DLD1 (cell line): ENCODE results near the gene UBE2E1.

Experiments
- in situ Hi-C: cut with HindIII; loops from 2 replicates; pipeline ENCODE4 v1.10.0; 2017; ENCODE audit warnings: low sequenced_read_pairs

Gene UBE2E1

DNA sequence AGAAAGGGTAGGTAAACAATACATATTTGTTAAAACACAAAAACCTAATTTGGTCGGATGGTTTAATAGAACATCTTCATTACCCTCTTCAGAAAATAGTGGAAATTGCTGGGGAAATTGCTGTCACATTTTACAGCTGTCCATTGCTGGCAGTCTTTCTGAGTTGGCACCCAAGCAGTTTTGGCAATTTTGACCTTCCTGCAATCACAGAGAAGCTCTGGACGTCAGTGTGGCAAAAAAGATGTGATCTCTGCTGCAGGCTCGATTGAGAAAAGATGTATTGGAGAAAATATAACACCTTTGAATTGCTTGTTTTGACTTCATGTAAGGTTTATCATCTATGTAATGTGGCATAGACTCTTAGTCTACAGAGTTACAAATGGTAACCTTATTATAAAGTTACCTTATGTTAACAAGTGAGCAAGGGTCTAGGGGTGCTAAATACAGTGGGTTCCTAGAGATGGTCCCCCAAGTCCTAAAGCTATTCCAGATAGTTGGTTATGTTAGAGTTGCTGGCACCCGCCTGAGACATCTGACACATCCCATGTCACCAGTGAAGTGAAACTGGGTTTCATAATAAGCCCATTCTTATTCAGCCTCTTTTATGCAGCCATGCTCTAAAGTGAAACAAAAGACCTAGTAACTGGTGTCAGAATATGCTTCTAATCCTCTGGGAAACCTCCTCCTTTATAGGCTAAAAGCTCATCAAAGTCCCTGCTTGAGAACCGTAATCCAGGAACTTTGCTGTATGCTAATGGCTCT lies 14.0 kb downstream of the UBE2E1 start:
- in situ Hi-C loops: no loop called here

GRCh38 chr3:23820888-23821287 lies 15.1 kb downstream of the UBE2E1 start:
- in situ Hi-C loops: no loop called here

GRCh38 chr3:23821858-23822257 lies 16.1 kb downstream of the UBE2E1 start:
- in situ Hi-C loops: no loop called here

DNA sequence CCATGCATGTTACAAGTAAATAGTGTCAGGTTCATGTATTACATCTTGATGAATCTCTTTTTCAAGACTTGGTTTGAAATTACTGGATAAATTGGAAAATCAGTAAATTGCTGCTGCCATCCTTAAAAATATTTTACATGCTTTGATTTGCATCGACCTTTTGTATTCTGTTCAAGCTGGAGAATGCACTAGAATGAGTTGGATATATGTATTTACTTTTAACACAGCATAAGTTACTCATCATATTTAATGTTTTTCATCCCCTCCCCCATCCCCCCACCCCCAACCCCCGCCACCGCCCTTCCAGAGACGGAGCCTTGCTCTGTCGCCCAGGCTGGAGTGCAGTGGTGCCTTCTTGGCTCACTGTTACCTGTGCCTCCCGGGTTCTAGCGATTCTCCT lies 16.8 kb downstream of the UBE2E1 start:
- in situ Hi-C loops: no loop called here

DNA sequence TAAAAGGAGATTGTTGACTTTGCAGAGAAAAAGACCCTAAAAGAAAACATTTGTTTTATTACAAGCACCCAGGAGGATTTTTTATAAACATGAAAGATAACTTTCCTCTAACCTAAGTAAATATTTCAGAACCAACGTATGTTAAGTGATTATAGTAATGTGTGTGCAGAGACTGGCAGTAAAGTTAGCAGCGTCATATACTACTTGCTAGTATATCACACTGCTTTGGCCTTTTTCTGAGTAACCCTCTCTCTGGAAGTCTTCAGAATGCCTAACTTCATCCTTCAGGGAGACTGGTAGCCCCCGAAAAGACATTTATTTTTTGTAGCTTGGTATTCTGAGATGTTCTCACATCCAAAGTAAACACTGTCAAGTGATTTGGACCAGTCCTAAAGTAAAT lies 17.9 kb downstream of the UBE2E1 start:
- in situ Hi-C loops: no loop called here

DNA sequence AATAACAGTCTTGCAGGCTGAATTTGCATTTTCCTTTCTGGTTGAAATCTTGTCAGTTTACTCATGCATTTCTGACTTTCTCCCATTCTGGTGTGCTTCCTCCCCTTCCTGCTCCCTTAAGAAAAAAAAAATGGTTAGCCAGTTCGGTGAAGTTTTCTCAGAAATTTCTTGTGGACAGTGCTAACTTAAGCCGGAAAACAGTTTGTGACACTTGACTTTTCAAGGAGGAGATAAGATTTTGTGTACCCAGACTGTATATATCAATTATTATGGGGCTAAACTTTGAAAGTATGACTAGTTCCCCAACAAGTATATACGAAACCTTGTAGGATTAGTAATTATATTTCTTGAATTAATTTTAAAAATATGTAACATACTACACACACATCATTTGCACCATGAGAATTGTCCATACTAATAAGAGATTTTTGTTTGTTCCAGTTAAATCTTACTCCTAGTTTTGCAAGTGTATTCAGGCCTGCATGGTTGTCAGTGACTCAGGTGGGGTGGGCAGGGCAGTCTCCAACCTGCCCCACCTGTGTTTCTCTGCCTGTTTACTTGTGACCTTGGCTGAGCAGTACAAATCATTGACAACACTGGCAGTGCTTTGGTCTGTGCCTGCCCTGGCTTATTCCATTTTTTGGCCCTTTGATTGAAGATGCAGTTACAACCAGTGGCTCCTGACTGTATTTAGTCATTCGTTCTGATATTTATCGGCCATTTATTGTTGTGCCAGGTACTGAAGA lies 19.1 kb downstream of the UBE2E1 start:
- in situ Hi-C loops: no loop called here

GRCh38 chr3:23825802-23826201 lies 20.0 kb downstream of the UBE2E1 start:
- in situ Hi-C loops: no loop called here

DNA sequence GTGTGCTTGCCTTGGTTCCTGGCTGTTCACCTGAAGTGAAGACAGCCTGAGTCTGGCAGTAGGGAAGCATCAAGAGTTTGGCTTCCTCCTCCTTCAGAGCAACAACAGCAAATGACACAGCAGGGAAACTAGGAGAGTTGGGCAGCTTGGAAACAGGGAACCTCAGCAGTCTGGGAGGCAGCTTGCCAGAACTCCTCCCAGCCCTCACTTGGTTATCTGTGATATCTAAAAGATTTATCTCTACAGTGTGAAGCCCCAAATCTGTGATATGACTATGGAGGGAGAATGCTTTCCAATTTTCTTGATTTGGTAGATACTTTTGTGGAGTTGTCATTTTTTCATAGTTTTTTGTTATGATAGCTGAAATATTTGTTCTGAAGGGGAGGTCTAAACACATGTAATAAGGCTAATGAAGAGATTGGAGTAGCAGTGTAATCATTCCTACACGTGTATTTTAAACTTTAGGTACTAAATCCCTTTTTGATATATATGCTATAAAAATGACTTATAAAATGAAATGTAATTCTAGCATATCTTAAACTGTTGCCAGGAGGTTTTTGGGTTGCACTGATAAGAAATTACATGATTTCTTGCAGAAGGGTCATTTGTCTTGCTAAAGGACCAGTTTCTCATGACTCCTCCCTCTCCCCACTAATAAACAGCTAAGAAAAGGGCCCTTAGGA lies 20.8 kb downstream of the UBE2E1 start:
- in situ Hi-C loops: no loop called here

GRCh38 chr3:23829242-23829934 lies 23.6 kb downstream of the UBE2E1 start:
- in situ Hi-C loops: no loop called here

GRCh38 chr3:23830869-23831484 lies 25.2 kb downstream of the UBE2E1 start:
- in situ Hi-C loops: no loop called here

- in situ Hi-C loops: no loop called here
These were observed 26.0 kb downstream of the UBE2E1 start for GRCh38 chr3:23831517-23832394.

DNA sequence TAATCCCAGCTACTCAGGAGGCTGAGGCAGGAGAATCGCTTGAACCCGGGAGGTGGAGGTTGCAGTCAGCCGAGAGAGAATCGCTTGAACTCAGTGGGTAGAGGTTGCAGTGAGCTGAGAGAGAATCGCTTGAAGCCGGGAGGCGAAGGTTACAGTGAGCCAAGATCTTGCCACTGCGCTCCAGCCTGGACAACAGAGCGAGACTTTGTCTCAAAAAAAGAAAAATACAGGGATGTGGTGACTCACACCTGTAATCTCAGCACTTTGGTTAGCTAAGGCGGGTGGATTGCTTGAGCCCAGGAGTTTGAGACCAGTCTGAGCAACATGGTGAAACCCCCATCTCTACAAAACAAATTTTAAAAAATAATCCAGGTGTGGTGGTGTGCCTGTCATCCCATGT lies 26.8 kb downstream of the UBE2E1 start:
- in situ Hi-C loops: no loop called here

DNA sequence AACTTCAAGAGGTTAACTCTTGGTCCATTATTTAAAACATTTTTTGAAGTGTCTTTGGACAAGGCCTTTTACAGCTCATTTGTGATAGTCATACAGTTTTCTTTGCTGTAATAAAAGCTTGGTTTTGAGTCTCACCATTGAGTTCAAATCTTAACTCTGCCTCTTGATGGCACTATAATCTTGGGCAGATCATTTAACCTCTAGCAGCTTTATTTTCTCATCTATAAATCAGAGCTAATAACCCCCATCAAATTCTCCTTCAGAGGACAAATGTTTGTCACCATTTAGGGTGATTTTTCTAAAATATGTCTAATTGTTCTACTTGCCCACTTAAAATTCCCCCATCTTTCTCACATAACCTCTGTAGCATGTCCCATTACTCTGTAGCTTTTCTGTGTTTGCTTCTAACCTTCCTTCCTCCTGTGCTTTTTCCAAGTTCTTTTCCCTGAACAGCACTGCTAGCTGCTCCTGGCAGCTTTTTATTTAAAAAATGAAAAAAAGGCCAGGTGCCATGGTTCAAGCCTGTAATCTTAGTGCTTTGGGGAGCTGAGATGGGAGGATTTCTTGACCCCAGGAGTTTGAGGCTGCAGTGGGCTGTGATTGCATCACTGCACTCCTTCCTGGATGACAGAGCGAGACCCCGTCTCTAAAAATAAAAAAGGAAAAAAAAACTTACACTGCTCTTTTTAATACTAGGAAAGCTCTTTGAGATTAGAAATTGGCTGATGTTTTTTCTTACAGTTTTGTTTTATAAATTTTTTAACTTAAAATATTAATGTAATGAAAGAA lies 28.5 kb downstream of the UBE2E1 start:
- in situ Hi-C loops: no loop called here

- in situ Hi-C loops: no loop called here
These were observed 29.3 kb downstream of the UBE2E1 start for GRCh38 chr3:23835087-23835486.

GRCh38 chr3:23835802-23836201 lies 30.0 kb downstream of the UBE2E1 start:
- in situ Hi-C loops: no loop called here

DNA sequence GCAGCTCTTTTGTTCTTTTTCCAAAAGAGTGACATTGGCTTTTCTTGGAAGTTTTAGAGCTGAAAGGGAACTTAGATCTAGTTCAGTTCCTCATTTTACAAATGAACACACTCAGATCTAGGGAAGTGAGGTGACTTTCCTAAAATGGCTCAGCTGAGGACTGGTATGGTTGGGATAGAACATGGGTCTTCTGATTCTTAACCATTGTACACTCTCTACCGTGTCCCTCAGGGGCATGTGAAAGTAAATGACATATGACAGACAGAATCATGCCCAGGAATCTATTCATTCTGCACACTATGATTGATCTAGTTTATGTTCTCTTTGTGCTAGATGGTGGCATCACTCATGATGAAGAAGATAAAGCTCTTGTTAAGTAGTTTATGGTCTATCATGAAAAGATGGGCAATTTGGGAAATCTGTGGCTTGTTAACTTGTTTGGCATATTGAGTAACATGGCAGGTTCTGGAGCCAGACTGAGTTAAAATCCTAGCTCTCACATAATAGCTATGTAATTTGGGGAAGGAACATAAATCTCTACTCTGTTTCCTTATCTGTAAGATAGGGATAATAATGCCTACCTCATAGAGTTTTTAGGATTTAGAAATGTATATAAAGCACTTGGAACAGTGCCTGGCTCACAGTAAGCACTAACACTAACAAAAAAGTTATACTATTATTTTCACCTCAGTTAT lies 30.9 kb downstream of the UBE2E1 start:
- in situ Hi-C loops: no loop called here

- in situ Hi-C loops: no loop called here
These were observed 31.5 kb downstream of the UBE2E1 start for GRCh38 chr3:23837286-23837685.

DNA sequence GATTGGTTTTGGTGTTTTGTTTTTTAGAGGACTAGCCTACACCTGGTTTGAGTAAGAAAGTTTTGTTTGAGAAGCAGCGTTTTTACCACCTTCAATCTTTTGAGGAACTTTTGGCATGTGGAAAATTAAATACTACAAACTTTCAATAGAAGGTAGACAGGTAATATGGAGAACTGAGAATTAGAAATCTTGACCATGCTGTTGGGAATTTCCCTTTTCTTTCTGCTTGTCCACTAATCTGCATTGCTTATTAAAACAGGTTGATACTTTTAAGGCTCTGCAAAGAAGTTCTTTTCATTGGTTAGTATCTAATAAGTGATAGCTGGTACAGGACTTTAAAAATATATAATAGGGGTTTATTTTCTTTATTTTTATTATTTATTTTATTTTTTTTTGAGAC lies 31.9 kb downstream of the UBE2E1 start:
- in situ Hi-C loops: no loop called here

DNA sequence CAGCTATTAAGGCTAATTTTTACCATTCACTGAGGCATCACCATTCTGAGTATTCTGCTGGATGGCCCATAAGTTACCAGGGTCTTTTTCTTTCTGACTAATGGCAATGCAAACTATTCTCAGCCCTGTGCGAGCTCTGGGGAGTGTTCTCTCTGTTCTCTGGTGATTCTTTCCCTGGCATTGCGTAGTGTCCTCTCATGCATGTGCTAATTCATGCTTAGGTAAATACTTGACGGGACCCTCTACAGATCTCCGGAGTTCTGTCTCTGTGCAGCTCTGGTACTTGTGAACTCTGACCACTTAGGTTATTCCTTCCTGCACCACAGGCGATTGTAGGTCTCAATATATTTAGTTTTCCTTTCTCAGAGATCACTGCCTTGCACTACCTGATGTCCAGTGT lies 34.8 kb downstream of the UBE2E1 start:
- in situ Hi-C loops: no loop called here
